Hepatocyte (in vitro differentiated cells): ENCODE results near the gene F7.

Experiments
- CTCF ChIP-seq: fragments of 200-600 bp; sonication (generic); IDR thresholded peaks from 2 replicates; pipeline ENCODE4 v1.5.1; 2016; ENCODE audit warnings: antibody characterized with exemption, mild to moderate bottlenecking; ENCODE audit not compliant: poor library complexity
- EZH2 ChIP-seq: fragments of 200-600 bp; sonication (generic); IDR thresholded peaks from 2 replicates; pipeline ENCODE4 v1.6.1; 2016; ENCODE audit warnings: antibody characterized with exemption, mild to moderate bottlenecking, borderline replicate concordance

- TF ChIP-seq EZH2 (no peak), CTCF (no peak)
Measured at GRCh38 chr13:113139577-113139976, 34.0 kb downstream of the F7 start.
